Epidermal melanocyte (primary cell): ENCODE data around the gene MEGF11.

ENCODE experiments used
- DNase-seq: peaks from one replicate; pipeline ENCODE4 v3.0.0; 2011; ENCODE audit warnings: low spot score; ENCODE audit not compliant: insufficient read length

Gene MEGF11

GRCh38 chr15:66253418-66254088, at the start of gene MEGF11:
Gene MEGF11 (minus strand): TSS chr15:66253750. CDS start chr15:66128403, 125,347 bp downstream.
- no peak for DNase-seq

- no peak for DNase-seq
Measured at GRCh38 chr15:66302489-66303278, 49.1 kb upstream of the MEGF11 start.

GRCh38 chr15:66298803-66299251, 45.3 kb upstream of the MEGF11 start:
- DNase-seq, result no peak

GRCh38 chr15:66296186-66296585, 42.6 kb upstream of the MEGF11 start:
- DNase-seq, result no peak

GRCh38 chr15:66294932-66295235, 41.3 kb upstream of the MEGF11 start:
- DNase-seq, result no peak

GRCh38 chr15:66294157-66294931, 40.8 kb upstream of the MEGF11 start:
- DNase-seq, result peak; percentile 37

GRCh38 chr15:66293419-66294156, 40.0 kb upstream of the MEGF11 start, which contains the start of gene DIS3L:
Gene DIS3L (plus strand): TSS chr15:66293568. CDS start chr15:66293597, 29 bp downstream.
- peak; percentile 54 for DNase-seq

GRCh38 chr15:66292571-66293418, 39.2 kb upstream of the MEGF11 start:
- DNase-seq, result no peak

GRCh38 chr15:66291816-66292570, 38.4 kb upstream of the MEGF11 start:
- DNase-seq, result no peak

GRCh38 chr15:66290518-66290917, 37.0 kb upstream of the MEGF11 start:
- no peak for DNase-seq

GRCh38 chr15:66290007-66290406, 36.5 kb upstream of the MEGF11 start:
- DNase-seq, result no peak

GRCh38 chr15:66288551-66289185, 35.1 kb upstream of the MEGF11 start:
- no peak for DNase-seq

- DNase-seq, result no peak
Measured at GRCh38 chr15:66288093-66288492, 34.5 kb upstream of the MEGF11 start.

- no peak for DNase-seq
Measured at GRCh38 chr15:66287461-66288057, 34.0 kb upstream of the MEGF11 start.

- DNase-seq, result no peak
Measured at GRCh38 chr15:66285533-66286280, 32.2 kb upstream of the MEGF11 start.

- DNase-seq, result no peak
Measured at GRCh38 chr15:66284271-66284670, 30.7 kb upstream of the MEGF11 start.

- no peak for DNase-seq
Measured at GRCh38 chr15:66278671-66279070, 25.1 kb upstream of the MEGF11 start.

- DNase-seq, result no peak
Measured at GRCh38 chr15:66278056-66278455, 24.5 kb upstream of the MEGF11 start.
